CD4-positive, alpha-beta memory T cell (primary cell): ENCODE results near the gene PDE2A. TPM values are rescaled to one million over a fixed set of nuclear protein-coding genes. Genes with fewer than 3 reads are reported as not detected.
A peak's percentile ranks its signal among the peaks of the same experiment; 100 is the strongest.

Experiments used
- CTCF ChIA-PET: fragments of 350-600 bp; sonication (Branson Sonifier 250); formaldehyde crosslinking; loops from one replicate; lab custom pipeline; 2021; ENCODE audit warnings: inconsistent platforms; ENCODE audit not compliant: partially characterized antibody; lab: Charles Lee
- POLR2A ChIA-PET: fragments of 350-600 bp; sonication (Branson Sonifier 250); formaldehyde crosslinking; loops from one replicate; lab custom pipeline; 2021; ENCODE audit not compliant: partially characterized antibody; lab: Charles Lee
- DNase-seq, 5 donors: peaks; one replicate each; pipeline versions ENCODE4 v3.0.0 to v3.0.0-alpha.2; 2020 to 2022; ENCODE audit warnings: mixed read lengths in 1 of 5
- H3K27ac ChIP-seq: one replicate; pipeline ENCODE4 v1.7.0; 2013; ENCODE audit warnings: low read depth, low read length
- H3K27me3 ChIP-seq: 2 replicates; pipeline ENCODE4 v1.7.0; 2013; ENCODE audit warnings: mild to moderate bottlenecking, low read length, moderate library complexity; ENCODE audit not compliant: insufficient read depth
- H3K36me3 ChIP-seq: 2 replicates; pipeline ENCODE4 v1.7.0; 2013; ENCODE audit warnings: mild to moderate bottlenecking, low read length, moderate library complexity; ENCODE audit not compliant: insufficient read depth
- H3K4me1 ChIP-seq: 2 replicates; pipeline ENCODE4 v1.7.0; 2013; ENCODE audit warnings: mild to moderate bottlenecking, low read length, moderate library complexity; ENCODE audit not compliant: insufficient read depth
- H3K4me3 ChIP-seq, 2 donors: one replicate each; pipeline ENCODE4 v1.7.0; 2013; ENCODE audit warnings: low read length in 2 of 2, mild to moderate bottlenecking in 1 of 2
- H3K9me3 ChIP-seq, 2 donors: one replicate each; pipeline ENCODE4 v1.7.0; 2013; ENCODE audit warnings: low read length in 2 of 2, control low read depth in 1 of 2; ENCODE audit not compliant: control insufficient read depth in 1 of 2
- H3K27ac Mint-ChIP-seq, 7 donors: one replicate each; pipeline ENCODE4 v1.8.0; 2020 to 2021; ENCODE audit warnings: mixed read lengths in 7 of 7, mild to moderate bottlenecking in 6 of 7, inconsistent platforms in 3 of 7, moderate library complexity in 3 of 7
- H3K27me3 Mint-ChIP-seq, 2 donors: one replicate each; pipeline ENCODE4 v1.8.0; 2020 to 2021; ENCODE audit warnings: mixed read lengths in 2 of 2
- H3K36me3 Mint-ChIP-seq, 2 donors: one replicate each; pipeline ENCODE4 v1.8.0; 2020 to 2021; ENCODE audit warnings: mixed read lengths in 2 of 2, inconsistent platforms in 1 of 2, mild to moderate bottlenecking in 1 of 2
- H3K4me1 Mint-ChIP-seq, 4 donors: one replicate each; pipeline ENCODE4 v1.8.0; 2020 to 2021; ENCODE audit warnings: mixed read lengths in 4 of 4, mild to moderate bottlenecking in 1 of 4
- H3K4me3 Mint-ChIP-seq, 8 donors: one replicate each; pipeline ENCODE4 v1.8.0; 2020 to 2021; ENCODE audit warnings: mixed read lengths in 8 of 8, mild to moderate bottlenecking in 7 of 8, moderate library complexity in 6 of 8, inconsistent platforms in 3 of 8
- H3K9me3 Mint-ChIP-seq, 8 donors: one replicate each; pipeline ENCODE4 v1.8.0; 2020 to 2021; ENCODE audit warnings: mixed read lengths in 8 of 8, mild to moderate bottlenecking in 5 of 8, inconsistent platforms in 3 of 8, moderate library complexity in 1 of 8
- intact Hi-C: fragments of 100-400 bp; cut with micrococcal nuclease; formaldehyde crosslinking; loops from one replicate; pipeline ENCODE4 v1.15.1; 2023
- polyA plus RNA-seq, 2 donors: library from polyadenylated mRNA; unstranded; fragments of 300-500 nt; fragmentation: Illumina TruSeq; gene quantifications; one replicate each; pipeline ENCODE4 v1.2.3, GENCODE V29; 2021
- total RNA-seq, 2 experiments: library from RNA; stranded (reverse); gene quantifications; one replicate each; pipeline ENCODE4 v1.2.3, GENCODE V29; 2021

PDE2A gene
- total and polyA plus RNA-seq, 4 experiments from 2014 or later: 0.11 to 1.7 (median 0.98) TPM

- Mint-ChIP-seq H3K36me3 (no peaks in the 10 kb centered on the region), H3K27ac (no peak overlapping the region), H3K27me3 (peaks cover 4 to 25% of the 10 kb centered on the region in 2 donors), H3K9me3 (no peaks in the 10 kb centered on the region), H3K4me3 (no peak overlapping the region), H3K4me1 (no peaks in the 10 kb centered on the region)
- ChIA-PET CTCF (no interaction called here), POLR2A (no interaction called here)
- no peak overlapping the region for H3K27ac ChIP-seq
- H3K4me1 ChIP-seq: no peaks in the 10 kb centered on the region
- no peaks in the 10 kb centered on the region for H3K36me3 ChIP-seq
- intact Hi-C loops: no loop called here
- H3K27me3 ChIP-seq: no peaks in the 10 kb centered on the region
- DNase-seq: no peak
- H3K9me3 ChIP-seq: no peaks in the 10 kb centered on the region
- H3K4me3 ChIP-seq: no peak overlapping the region
Observed at GRCh38 chr11:72602250-72602904, 71.8 kb downstream of the PDE2A start.

DNA sequence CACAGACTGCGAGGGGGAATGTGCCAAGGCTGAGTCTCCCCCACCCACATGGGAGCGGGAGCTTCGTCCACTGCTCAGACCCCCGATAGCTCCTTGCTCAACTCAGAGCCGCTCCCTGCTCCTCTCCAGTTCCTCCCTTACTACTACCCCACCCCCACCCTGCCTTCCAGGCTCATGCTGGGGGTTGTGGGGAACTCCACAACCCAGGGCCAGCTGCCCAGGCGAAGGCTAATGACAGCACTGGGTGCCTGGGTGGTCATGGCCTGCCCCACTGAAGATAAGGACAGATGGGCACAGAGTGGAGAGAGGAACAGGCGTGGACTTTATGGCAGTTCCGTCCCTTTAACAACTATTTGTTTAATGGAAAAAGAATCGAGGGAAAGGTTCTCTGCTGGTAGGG, 73.7 kb downstream of the PDE2A start:
- Histone ChIP-seq H3K9me3 (no peaks in the 10 kb centered on the region), H3K27ac (no peak overlapping the region), H3K4me3 (no peak overlapping the region), H3K4me1 (no peaks in the 10 kb centered on the region), H3K36me3 (no peaks in the 10 kb centered on the region), H3K27me3 (no peaks in the 10 kb centered on the region)
- Mint-ChIP-seq H3K27me3 (peaks cover 2 to 16% of the 10 kb centered on the region in 2 donors), H3K4me3 (no peak overlapping the region), H3K27ac (no peak overlapping the region), H3K9me3 (no peaks in the 10 kb centered on the region), H3K4me1 (no peaks in the 10 kb centered on the region), H3K36me3 (no peaks in the 10 kb centered on the region)
- ChIA-PET CTCF (no interaction called here), POLR2A (no interaction called here)
- DNase-seq: no peak
- intact Hi-C loops: no loop called here

DNA sequence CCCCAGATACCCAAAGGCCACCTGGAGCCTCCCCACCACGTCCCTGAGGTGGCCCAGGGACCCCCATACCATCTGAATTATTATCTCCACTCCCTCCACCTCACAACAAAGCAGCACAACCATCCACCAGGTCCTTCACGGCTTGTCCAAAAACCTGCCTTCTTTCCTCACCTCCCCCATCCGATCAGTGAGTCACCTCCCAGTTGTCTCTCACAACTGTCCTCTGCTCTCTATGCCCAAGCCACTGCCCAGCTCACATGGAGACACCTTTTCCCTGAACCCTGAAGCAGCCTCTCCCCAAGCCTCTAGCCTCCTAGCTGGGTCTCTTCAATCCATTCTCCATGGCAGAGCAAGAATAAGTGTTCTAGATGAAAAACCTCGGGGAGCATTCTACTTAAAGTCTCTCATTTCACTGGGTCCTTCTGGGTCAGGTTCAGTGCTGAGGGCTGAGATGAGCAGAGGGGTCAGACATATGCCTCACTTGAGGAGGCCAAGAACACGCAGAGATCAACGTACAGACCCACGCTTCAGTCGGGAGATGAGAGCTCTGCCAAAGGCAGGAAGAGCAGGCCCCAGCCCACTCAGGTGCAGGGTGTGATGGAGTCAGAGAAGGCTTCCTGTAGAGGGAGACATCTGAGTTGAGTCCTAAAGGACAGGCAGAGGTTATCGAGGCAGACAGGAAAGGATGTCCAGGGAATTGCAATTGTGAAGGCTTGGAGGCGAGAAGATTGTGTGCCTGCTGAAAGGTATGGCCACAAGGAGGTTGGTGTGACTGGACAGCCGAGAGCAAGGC, 74.7 kb downstream of the PDE2A start:
- H3K4me1 Mint-ChIP-seq: no peaks in the 10 kb centered on the region
- intact Hi-C loops: no loop called here
- H3K9me3 Mint-ChIP-seq: peaks cover 0 to 3% (median 0%) of the 10 kb centered on the region in 8 donors
- H3K36me3 ChIP-seq: no peaks in the 10 kb centered on the region
- H3K4me3 Mint-ChIP-seq: no peak overlapping the region
- POLR2A ChIA-PET: no interaction called here
- peak overlapping the region in 1 of 7 donors; percentile 10 for H3K27ac Mint-ChIP-seq
- H3K4me1 ChIP-seq: no peaks in the 10 kb centered on the region
- H3K27me3 ChIP-seq: no peaks in the 10 kb centered on the region
- no peak overlapping the region for H3K4me3 ChIP-seq
- H3K36me3 Mint-ChIP-seq: no peaks in the 10 kb centered on the region
- H3K27me3 Mint-ChIP-seq: peaks cover 3 to 13% of the 10 kb centered on the region in 2 donors
- CTCF ChIA-PET: no interaction called here
- DNase-seq: no peak
- H3K27ac ChIP-seq: no peak overlapping the region
- H3K9me3 ChIP-seq: no peaks in the 10 kb centered on the region

DNA sequence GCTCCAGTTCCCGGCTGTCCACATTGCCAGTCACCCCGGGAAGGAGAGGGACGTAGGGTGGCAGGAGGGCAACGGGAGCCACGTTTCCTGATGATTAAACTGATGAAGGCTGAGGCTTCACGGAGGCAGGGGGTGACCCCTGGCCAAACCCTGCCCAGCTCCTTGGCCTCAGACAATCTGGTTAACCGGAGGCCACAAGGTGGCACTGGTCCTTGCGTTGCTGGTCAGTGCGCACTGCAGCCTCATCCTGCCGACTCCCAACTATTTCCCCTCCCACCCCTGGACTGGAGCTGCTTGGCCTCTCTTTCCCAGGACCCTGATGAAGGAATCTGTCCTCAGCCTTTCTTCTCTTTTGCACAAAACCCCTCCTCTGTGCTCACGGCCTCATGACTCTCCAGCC, 75.3 kb downstream of the PDE2A start:
- H3K4me1 ChIP-seq: no peaks in the 10 kb centered on the region
- Mint-ChIP-seq H3K4me1 (no peaks in the 10 kb centered on the region), H3K27me3 (peaks cover 1 to 8% of the 10 kb centered on the region in 2 donors), H3K4me3 (no peak overlapping the region), H3K36me3 (no peaks in the 10 kb centered on the region), H3K27ac (no peak overlapping the region), H3K9me3 (peaks cover 0 to 3% (median 0%) of the 10 kb centered on the region in 8 donors)
- H3K9me3 ChIP-seq: no peaks in the 10 kb centered on the region
- no peak for DNase-seq
- H3K27me3 ChIP-seq: no peaks in the 10 kb centered on the region
- no peak overlapping the region for H3K27ac ChIP-seq
- no peaks in the 10 kb centered on the region for H3K36me3 ChIP-seq
- ChIA-PET POLR2A (no interaction called here), CTCF (no interaction called here)
- H3K4me3 ChIP-seq: no peak overlapping the region
- intact Hi-C loops: no loop called here

DNA sequence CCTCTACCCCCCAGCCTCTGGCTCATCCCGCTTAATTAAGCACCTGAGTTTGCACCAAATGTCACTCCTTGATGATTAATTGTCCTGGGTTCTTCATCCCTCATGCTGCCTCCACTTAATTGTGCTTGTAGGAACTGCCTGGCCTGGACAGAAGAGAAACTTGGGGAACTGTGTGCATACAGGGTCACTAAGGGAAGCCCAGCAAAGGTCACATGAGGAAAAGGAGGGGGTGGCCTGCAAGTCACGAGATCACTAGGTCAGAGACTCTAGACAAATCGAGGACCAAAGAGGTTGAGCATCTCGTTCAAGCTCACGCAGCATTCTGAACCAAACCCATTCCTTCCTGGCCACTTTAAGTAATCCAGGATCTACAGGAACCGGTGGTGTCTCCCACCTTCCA, 75.8 kb downstream of the PDE2A start:
- Mint-ChIP-seq H3K36me3 (no peaks in the 10 kb centered on the region), H3K9me3 (peaks cover 0 to 3% (median 0%) of the 10 kb centered on the region in 8 donors), H3K27ac (no peak overlapping the region), H3K4me1 (no peaks in the 10 kb centered on the region), H3K27me3 (peaks cover 1 to 8% of the 10 kb centered on the region in 2 donors), H3K4me3 (no peak overlapping the region)
- DNase-seq: no peak
- no peak overlapping the region for H3K27ac ChIP-seq
- H3K4me3 ChIP-seq: no peak overlapping the region
- no peaks in the 10 kb centered on the region for H3K27me3 ChIP-seq
- intact Hi-C loops: no loop called here
- ChIA-PET CTCF (no interaction called here), POLR2A (no interaction called here)
- no peaks in the 10 kb centered on the region for H3K9me3 ChIP-seq
- H3K36me3 ChIP-seq: no peaks in the 10 kb centered on the region
- no peaks in the 10 kb centered on the region for H3K4me1 ChIP-seq

GRCh38 chr11:72597721-72598120, 76.5 kb downstream of the PDE2A start:
- Mint-ChIP-seq H3K4me3 (no peak overlapping the region), H3K27ac (no peak overlapping the region), H3K36me3 (no peaks in the 10 kb centered on the region), H3K4me1 (no peaks in the 10 kb centered on the region), H3K9me3 (peaks cover 0 to 3% (median 0%) of the 10 kb centered on the region in 8 donors), H3K27me3 (peaks cover 8% of the 10 kb centered on the region in 2 donors)
- H3K9me3 ChIP-seq: no peaks in the 10 kb centered on the region
- H3K4me3 ChIP-seq: no peak overlapping the region
- no peaks in the 10 kb centered on the region for H3K36me3 ChIP-seq
- H3K27ac ChIP-seq: no peak overlapping the region
- POLR2A ChIA-PET: no interaction called here
- intact Hi-C loops: no loop called here
- no peaks in the 10 kb centered on the region for H3K27me3 ChIP-seq
- no peak for DNase-seq
- H3K4me1 ChIP-seq: no peaks in the 10 kb centered on the region
- CTCF ChIA-PET: no interaction called here

DNA sequence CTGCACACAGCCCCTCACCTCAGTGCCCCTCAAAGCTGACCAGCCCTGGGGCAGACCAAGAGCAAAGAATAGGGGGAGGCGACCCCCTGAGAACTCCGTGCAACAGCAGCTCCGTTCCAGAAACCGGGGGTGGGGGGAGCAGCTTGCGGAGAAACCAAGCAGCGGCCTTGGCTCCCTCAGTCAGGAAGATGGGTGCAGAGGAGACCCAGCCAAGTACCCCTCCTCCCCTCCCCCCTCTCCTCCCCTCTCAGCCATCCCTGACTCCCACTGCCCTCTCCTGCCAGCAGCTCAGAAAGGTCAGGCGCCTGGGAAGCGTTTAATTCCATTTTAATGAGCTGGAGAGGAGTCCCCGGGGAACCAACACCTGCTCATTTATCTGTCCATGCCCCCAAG, 78.9 kb downstream of the PDE2A start:
- Mint-ChIP-seq H3K27me3 (peaks cover 20 to 23% of the 10 kb centered on the region in 2 donors), H3K4me3 (no peak overlapping the region), H3K4me1 (peaks cover 11 to 22% (median 12%) of the 10 kb centered on the region in 4 donors), H3K9me3 (peaks cover 0 to 3% (median 0%) of the 10 kb centered on the region in 8 donors), H3K27ac (no peak overlapping the region), H3K36me3 (no peaks in the 10 kb centered on the region)
- Histone ChIP-seq H3K36me3 (no peaks in the 10 kb centered on the region), H3K4me3 (no peak overlapping the region), H3K27ac (no peak overlapping the region), H3K27me3 (no peaks in the 10 kb centered on the region), H3K9me3 (no peaks in the 10 kb centered on the region), H3K4me1 (peaks cover 15% of the 10 kb centered on the region)
- intact Hi-C loops: no loop called here
- ChIA-PET CTCF (interaction anchor here (1.2 kb wide), 1 partner anchor 10 kb away, joined by 3 read pairs; no protein-coding TSS in a partner anchor), POLR2A (no interaction called here)
- no peak for DNase-seq
